GM21786 (cell line): ENCODE data around the gene SHLD1.
"Not testable (repeated sequence)": the region's sequence is repeated elsewhere in the genome, so short reads cannot be mapped to it uniquely, and the experiment has no call there.

Experiments used
- ATAC-seq: cut with Tn5 transposase; IDR thresholded peaks from one replicate; pipeline ENCODE4 v1.9.1; 2021; ENCODE audit not compliant: unreplicated experiment

The SHLD1 gene

GRCh38 chr20:5735845-5736510 lies 14.2 kb upstream of the SHLD1 start:
- ATAC-seq = no peak

GRCh38 chr20:5737619-5737953 lies 12.6 kb upstream of the SHLD1 start:
- no peak for ATAC-seq

- no peak for ATAC-seq
Observed at GRCh38 chr20:5737966-5738365, 12.2 kb upstream of the SHLD1 start.

GRCh38 chr20:5740643-5741042 lies 9.6 kb upstream of the SHLD1 start:
- not testable (repeated sequence) for ATAC-seq

GRCh38 chr20:5741089-5741488 lies 9.1 kb upstream of the SHLD1 start:
- ATAC-seq = no peak

GRCh38 chr20:5742041-5742440 lies 8.2 kb upstream of the SHLD1 start:
- no peak for ATAC-seq

- ATAC-seq = no peak
Observed at GRCh38 chr20:5745416-5746030, 4.7 kb upstream of the SHLD1 start.

GRCh38 chr20:5746064-5746463 lies 4.1 kb upstream of the SHLD1 start:
- no peak for ATAC-seq

GRCh38 chr20:5748246-5748645 lies 2.0 kb upstream of the SHLD1 start:
- ATAC-seq = no peak

- not testable (repeated sequence) for ATAC-seq
Observed at GRCh38 chr20:5749512-5749951, 669 bp upstream of the SHLD1 start.

GRCh38 chr20:5751856-5752255 lies 1.7 kb downstream of the SHLD1 start:
- ATAC-seq = no peak

- no peak for ATAC-seq
Observed at GRCh38 chr20:5753814-5754213, 3.6 kb downstream of the SHLD1 start.

- no peak for ATAC-seq
Observed at GRCh38 chr20:5757949-5758348, 7.7 kb downstream of the SHLD1 start.

GRCh38 chr20:5766085-5766764 lies 16.0 kb downstream of the SHLD1 start:
- no peak for ATAC-seq

- no peak for ATAC-seq
Observed at GRCh38 chr20:5767493-5768098, 17.4 kb downstream of the SHLD1 start.

- ATAC-seq = no peak
Observed at GRCh38 chr20:5770231-5770986, 20.2 kb downstream of the SHLD1 start.

GRCh38 chr20:5770987-5771318 lies 20.8 kb downstream of the SHLD1 start:
- peak; percentile 66 for ATAC-seq

GRCh38 chr20:5772704-5773103 lies 22.5 kb downstream of the SHLD1 start:
- no peak for ATAC-seq

- no peak for ATAC-seq
Observed at GRCh38 chr20:5773589-5773988, 23.4 kb downstream of the SHLD1 start.

- ATAC-seq = no peak
Observed at GRCh38 chr20:5776077-5776476, 25.9 kb downstream of the SHLD1 start.
